Skeletal muscle satellite cell (primary cell): ENCODE results near the gene SYNDIG1.

ENCODE experiments used
- H3K27me3 ChIP-seq: 2 replicates; pipeline ENCODE4 v1.7.0; 2013; ENCODE audit warnings: low read length; ENCODE audit not compliant: control insufficient read depth, insufficient read depth
- H3K36me3 ChIP-seq: 2 replicates; pipeline ENCODE4 v1.7.0; 2013; ENCODE audit warnings: mild to moderate bottlenecking, control low read depth, low read length; ENCODE audit not compliant: insufficient read depth
- H3K4me1 ChIP-seq: 2 replicates; pipeline ENCODE4 v1.7.0; 2013; ENCODE audit warnings: low read length; ENCODE audit not compliant: control insufficient read depth, insufficient read depth
- H3K4me2 ChIP-seq: 2 replicates; pipeline ENCODE4 v1.7.0; 2013; ENCODE audit warnings: mild to moderate bottlenecking, low read length
- H3K4me3 ChIP-seq: 2 replicates; pipeline ENCODE4 v1.7.0; 2013; ENCODE audit warnings: low read length
- H3K9ac ChIP-seq: 2 replicates; pipeline ENCODE4 v1.7.0; 2013; ENCODE audit warnings: mild to moderate bottlenecking, low read depth, low read length, moderate library complexity
- H3K9me3 ChIP-seq: replicated peaks from 2 replicates; pipeline ENCODE4 v1.7.0; 2013; ENCODE audit warnings: mild to moderate bottlenecking, control low read depth, low read length

SYNDIG1 gene

GRCh38 chr20:24437196-24438082, 32.0 kb upstream of the SYNDIG1 start:
- H3K4me3 ChIP-seq: no peak overlapping the region
- H3K36me3 ChIP-seq: no peaks in the 10 kb centered on the region
- no peak overlapping the region for H3K4me2 ChIP-seq
- no peak overlapping the region for H3K9ac ChIP-seq
- H3K9me3 ChIP-seq: no peaks in the 10 kb centered on the region
- H3K4me1 ChIP-seq: no peaks in the 10 kb centered on the region
- H3K27me3 ChIP-seq: peaks cover 15% of the 10 kb centered on the region

GRCh38 chr20:24438331-24438730, 31.1 kb upstream of the SYNDIG1 start:
- no peaks in the 10 kb centered on the region for H3K9me3 ChIP-seq
- H3K36me3 ChIP-seq: no peaks in the 10 kb centered on the region
- H3K4me3 ChIP-seq: no peak overlapping the region
- H3K9ac ChIP-seq: no peak overlapping the region
- H3K27me3 ChIP-seq: peaks cover 12% of the 10 kb centered on the region
- H3K4me1 ChIP-seq: no peaks in the 10 kb centered on the region
- no peak overlapping the region for H3K4me2 ChIP-seq

GRCh38 chr20:24439737-24440387, 29.6 kb upstream of the SYNDIG1 start:
- Histone ChIP-seq H3K4me1 (no peaks in the 10 kb centered on the region), H3K9ac (no peak overlapping the region), H3K27me3 (peaks cover 12% of the 10 kb centered on the region), H3K4me2 (no peak overlapping the region), H3K9me3 (no peaks in the 10 kb centered on the region), H3K36me3 (no peaks in the 10 kb centered on the region), H3K4me3 (no peak overlapping the region)

GRCh38 chr20:24441661-24442060, 27.8 kb upstream of the SYNDIG1 start:
- no peak overlapping the region for H3K9ac ChIP-seq
- H3K4me3 ChIP-seq: no peak overlapping the region
- no peaks in the 10 kb centered on the region for H3K9me3 ChIP-seq

GRCh38 chr20:24442909-24443308, 26.5 kb upstream of the SYNDIG1 start:
- no peak overlapping the region for H3K9ac ChIP-seq
- no peak overlapping the region for H3K4me2 ChIP-seq
- peaks cover 12% of the 10 kb centered on the region for H3K27me3 ChIP-seq
- no peaks in the 10 kb centered on the region for H3K4me1 ChIP-seq
- no peaks in the 10 kb centered on the region for H3K9me3 ChIP-seq
- no peak overlapping the region for H3K4me3 ChIP-seq
- no peaks in the 10 kb centered on the region for H3K36me3 ChIP-seq

More at GRCh38 chr20:24441661-24442060, 27.8 kb upstream of the SYNDIG1 start:
- Histone ChIP-seq H3K36me3 (no peaks in the 10 kb centered on the region), H3K27me3 (peaks cover 12% of the 10 kb centered on the region), H3K4me2 (no peak overlapping the region), H3K4me1 (no peaks in the 10 kb centered on the region)

- Histone ChIP-seq H3K9me3 (no peaks in the 10 kb centered on the region), H3K27me3 (peaks cover 12% of the 10 kb centered on the region), H3K9ac (no peak overlapping the region), H3K4me2 (no peak overlapping the region), H3K36me3 (no peaks in the 10 kb centered on the region), H3K4me1 (no peaks in the 10 kb centered on the region), H3K4me3 (no peak overlapping the region)
These were observed 26.0 kb upstream of the SYNDIG1 start for GRCh38 chr20:24443436-24443835.

GRCh38 chr20:24444526-24445190, 24.8 kb upstream of the SYNDIG1 start:
- Histone ChIP-seq H3K9me3 (no peaks in the 10 kb centered on the region), H3K4me2 (no peak overlapping the region), H3K36me3 (no peaks in the 10 kb centered on the region), H3K9ac (no peak overlapping the region), H3K4me1 (no peaks in the 10 kb centered on the region), H3K4me3 (no peak overlapping the region), H3K27me3 (peaks cover 8% of the 10 kb centered on the region)

- Histone ChIP-seq H3K9me3 (no peaks in the 10 kb centered on the region), H3K36me3 (no peaks in the 10 kb centered on the region), H3K4me3 (no peak overlapping the region), H3K4me1 (no peaks in the 10 kb centered on the region), H3K4me2 (no peak overlapping the region), H3K27me3 (peaks cover 8% of the 10 kb centered on the region), H3K9ac (no peak overlapping the region)
These were observed 23.8 kb upstream of the SYNDIG1 start for GRCh38 chr20:24445510-24446170.

- H3K4me1 ChIP-seq: no peaks in the 10 kb centered on the region
- no peak overlapping the region for H3K9ac ChIP-seq
- H3K9me3 ChIP-seq: no peaks in the 10 kb centered on the region
- peaks cover 6% of the 10 kb centered on the region for H3K27me3 ChIP-seq
- H3K4me2 ChIP-seq: no peak overlapping the region
- no peaks in the 10 kb centered on the region for H3K36me3 ChIP-seq
- no peak overlapping the region for H3K4me3 ChIP-seq
These were observed 22.6 kb upstream of the SYNDIG1 start for GRCh38 chr20:24446811-24447210.

- Histone ChIP-seq H3K9me3 (no peaks in the 10 kb centered on the region), H3K27me3 (no peaks in the 10 kb centered on the region), H3K9ac (no peak overlapping the region), H3K4me3 (no peak overlapping the region), H3K4me1 (no peaks in the 10 kb centered on the region), H3K36me3 (no peaks in the 10 kb centered on the region), H3K4me2 (no peak overlapping the region)
These were observed 21.3 kb upstream of the SYNDIG1 start for GRCh38 chr20:24448170-24448569.

GRCh38 chr20:24449026-24449720, 20.3 kb upstream of the SYNDIG1 start:
- H3K27me3 ChIP-seq: no peaks in the 10 kb centered on the region
- H3K4me3 ChIP-seq: no peak overlapping the region
- no peak overlapping the region for H3K9ac ChIP-seq

More at GRCh38 chr20:24449026-24449720, 20.3 kb upstream of the SYNDIG1 start:
- H3K9me3 ChIP-seq: no peaks in the 10 kb centered on the region
- H3K4me1 ChIP-seq: no peaks in the 10 kb centered on the region
- no peak overlapping the region for H3K4me2 ChIP-seq
- H3K36me3 ChIP-seq: no peaks in the 10 kb centered on the region
